ENCODE data around the gene CUX1. TPM values are rescaled to one million over a fixed set of nuclear protein-coding genes. Genes with fewer than 3 reads are reported as not detected.

CUX1 gene
- total and polyA plus RNA-seq, 12 donors: 34.5 to 176 (median 145) TPM

GRCh38 chr7:102000123-102000522 is 182.7 kb downstream of the CUX1 start:
- H3K9me3 ChIP-seq: no peaks in the 10 kb centered on the region
- peak overlapping the region in 2 of 10 donors; percentile 30 to 44 for H3K27ac ChIP-seq
- 36 to 41% methylated on average over 9 of the region's 9 CpGs for WGBS, 2 donors
- TF ChIP-seq CTCF (IDR thresholded peaks at IDR 0.05): no peak
- no peak for DNase-seq
- intact Hi-C loops (cut with DNase I): no loop called here
- peaks cover 3 to 34% (median 15%) of the 10 kb centered on the region in 9 donors for H3K4me1 ChIP-seq
- H3K4me3 ChIP-seq: no peak overlapping the region
- no peaks in the 10 kb centered on the region for H3K27me3 ChIP-seq
- no peaks in the 10 kb centered on the region for H3K36me3 ChIP-seq
- peak in 4 of 8 donors; percentile 26 to 48 (median 44) for ATAC-seq

- H3K36me3 ChIP-seq: no peaks in the 10 kb centered on the region
- H3K9me3 ChIP-seq: no peaks in the 10 kb centered on the region
- DNase-seq (no peak), ATAC-seq (no peak)
- WGBS, 2 donors: 64 to 74% methylated on average over 4 of the region's 4 CpGs
- H3K4me1 ChIP-seq: peaks cover 0 to 19% (median 13%) of the 10 kb centered on the region in 9 donors
- intact Hi-C loops (cut with DNase I): no loop called here
- no peak overlapping the region for H3K27ac ChIP-seq
- TF ChIP-seq CTCF (IDR thresholded peaks at IDR 0.05): no peak
- H3K27me3 ChIP-seq: no peaks in the 10 kb centered on the region
- no peak overlapping the region for H3K4me3 ChIP-seq
These were observed 186.8 kb downstream of the CUX1 start for GRCh38 chr7:102004229-102004628.

- no peak for DNase-seq
- no peak overlapping the region for H3K27ac ChIP-seq
- H3K27me3 ChIP-seq: no peaks in the 10 kb centered on the region
- WGBS, 2 donors: 72 to 79% methylated on average over 7 of the region's 7 CpGs
- ATAC-seq: no peak
- no peak overlapping the region for H3K4me3 ChIP-seq
- H3K4me1 ChIP-seq: peaks cover 0 to 16% (median 8%) of the 10 kb centered on the region in 9 donors
- H3K36me3 ChIP-seq: no peaks in the 10 kb centered on the region
- intact Hi-C loops (cut with DNase I): no loop called here
- TF ChIP-seq CTCF (IDR thresholded peaks at IDR 0.05): no peak
- no peaks in the 10 kb centered on the region for H3K9me3 ChIP-seq
These were observed 187.4 kb downstream of the CUX1 start for GRCh38 chr7:102004848-102005247.

GRCh38 chr7:102005933-102006480 is 188.6 kb downstream of the CUX1 start:
- WGBS, 2 donors: 90% methylated on average over 23 of the region's 23 CpGs
- no peak overlapping the region for H3K27ac ChIP-seq
- no peak for TF ChIP-seq CTCF (IDR thresholded peaks at IDR 0.05)
- no peak for ATAC-seq
- H3K4me3 ChIP-seq: no peak overlapping the region
- intact Hi-C loops (cut with DNase I): no loop called here
- DNase-seq: no peak
- no peaks in the 10 kb centered on the region for H3K9me3 ChIP-seq
- no peaks in the 10 kb centered on the region for H3K27me3 ChIP-seq
- H3K4me1 ChIP-seq: peaks cover 0 to 5% (median 0%) of the 10 kb centered on the region in 9 donors
- no peaks in the 10 kb centered on the region for H3K36me3 ChIP-seq

All from heart right ventricle (tissue), 16 donors.